Amniotic stem cell (primary cell): ENCODE results near the gene IMMP2L.
"Not testable (repeated sequence)": the region's sequence is repeated elsewhere in the genome, so short reads cannot be mapped to it uniquely, and the experiment has no call there.

ENCODE experiments used
- DNase-seq: peaks from one replicate; lab custom pipeline; 2025; lab: John Stamatoyannopoulos, UW

Gene IMMP2L

GRCh38 chr7:111561904-111562732 is at the start of gene IMMP2L:
TSS of gene IMMP2L (minus strand) at chr7:111562492.
- peak; percentile 29 for DNase-seq

DNA sequence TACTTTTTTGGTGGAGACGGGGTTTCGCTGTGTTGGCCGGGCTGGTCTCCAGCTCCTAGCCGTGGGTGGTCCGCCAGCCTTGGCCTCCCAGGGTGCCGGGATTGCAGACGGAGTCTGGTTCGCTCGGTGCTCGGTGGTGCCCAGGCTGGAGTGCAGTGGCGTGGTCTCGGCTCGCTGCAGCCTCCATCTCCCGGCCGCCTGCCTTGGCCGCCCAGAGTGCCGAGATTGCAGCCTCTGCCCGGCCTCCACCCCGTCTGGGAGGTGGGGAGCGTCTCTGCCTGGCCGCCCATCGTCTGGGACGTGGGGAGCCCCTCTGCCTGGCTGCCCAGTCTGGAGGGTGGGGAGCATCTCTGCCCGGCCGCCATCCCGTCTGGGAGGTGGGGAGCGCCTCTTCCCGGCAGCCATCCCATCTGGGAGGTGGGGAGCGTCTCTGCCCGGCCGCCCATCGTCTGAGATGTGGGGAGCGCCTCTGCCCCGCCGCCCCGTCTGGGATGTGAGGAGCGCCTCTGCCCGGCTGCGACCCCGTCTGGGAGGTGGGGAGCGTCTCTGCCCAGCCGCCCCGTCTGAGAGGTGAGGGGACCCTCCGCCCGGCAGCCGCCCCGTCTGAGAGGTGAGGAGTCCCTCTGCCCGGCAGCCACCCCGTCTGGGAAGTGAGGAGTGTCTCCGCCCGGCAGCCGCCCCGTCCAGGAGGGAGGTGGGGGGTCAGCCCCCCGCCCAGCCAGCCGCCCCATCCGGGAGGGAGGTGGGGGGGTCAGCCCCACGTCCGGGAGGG is 47.4 kb upstream of the IMMP2L start:
- not testable (repeated sequence) for DNase-seq

GRCh38 chr7:111607621-111608020 is 45.3 kb upstream of the IMMP2L start:
- no peak for DNase-seq

GRCh38 chr7:111605246-111605645 is 43.0 kb upstream of the IMMP2L start:
- no peak for DNase-seq

DNA sequence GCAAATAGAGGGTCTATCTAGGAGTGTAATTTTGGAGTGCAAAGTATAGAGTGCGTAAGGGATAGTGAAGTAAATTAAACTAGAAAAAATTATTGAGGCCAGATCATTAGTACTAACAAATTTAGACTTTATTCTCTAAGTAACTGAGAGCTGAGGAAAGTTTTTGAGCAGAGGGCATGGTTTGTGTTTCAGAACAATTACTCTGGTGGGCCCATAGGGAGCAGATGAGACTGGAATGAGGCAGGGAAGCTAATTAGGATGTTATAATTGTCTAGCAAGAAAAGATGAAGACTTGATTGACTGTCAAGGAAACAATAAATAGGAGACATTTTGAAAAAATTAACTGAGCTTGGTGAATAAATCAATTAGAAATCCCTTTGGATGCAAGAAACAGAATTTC is 37.8 kb upstream of the IMMP2L start:
- DNase-seq = no peak

GRCh38 chr7:111595780-111596179 is 33.5 kb upstream of the IMMP2L start:
- no peak for DNase-seq

GRCh38 chr7:111594602-111595001 is 32.3 kb upstream of the IMMP2L start:
- no peak for DNase-seq

DNA sequence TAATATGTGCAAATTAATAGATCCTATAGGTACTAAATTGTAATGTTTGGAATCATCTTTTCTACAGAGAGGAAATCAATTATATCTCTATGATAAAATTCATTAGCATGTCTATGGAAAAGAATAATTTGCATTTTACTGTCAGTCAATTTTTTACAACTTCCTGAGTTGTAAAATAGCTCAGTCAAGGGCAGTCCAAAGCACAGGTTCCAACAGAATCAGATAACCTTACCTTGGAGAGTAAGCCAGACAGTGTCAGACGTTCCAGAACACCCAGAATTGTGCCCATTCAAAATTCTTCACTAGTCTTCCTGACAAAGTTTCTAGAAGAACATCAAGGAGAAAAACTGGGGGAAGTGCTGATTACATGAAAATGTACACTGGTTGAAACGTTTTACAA is 31.1 kb upstream of the IMMP2L start:
- DNase-seq = no peak

GRCh38 chr7:111588065-111588433 is 25.8 kb upstream of the IMMP2L start:
- DNase-seq = no peak

DNA sequence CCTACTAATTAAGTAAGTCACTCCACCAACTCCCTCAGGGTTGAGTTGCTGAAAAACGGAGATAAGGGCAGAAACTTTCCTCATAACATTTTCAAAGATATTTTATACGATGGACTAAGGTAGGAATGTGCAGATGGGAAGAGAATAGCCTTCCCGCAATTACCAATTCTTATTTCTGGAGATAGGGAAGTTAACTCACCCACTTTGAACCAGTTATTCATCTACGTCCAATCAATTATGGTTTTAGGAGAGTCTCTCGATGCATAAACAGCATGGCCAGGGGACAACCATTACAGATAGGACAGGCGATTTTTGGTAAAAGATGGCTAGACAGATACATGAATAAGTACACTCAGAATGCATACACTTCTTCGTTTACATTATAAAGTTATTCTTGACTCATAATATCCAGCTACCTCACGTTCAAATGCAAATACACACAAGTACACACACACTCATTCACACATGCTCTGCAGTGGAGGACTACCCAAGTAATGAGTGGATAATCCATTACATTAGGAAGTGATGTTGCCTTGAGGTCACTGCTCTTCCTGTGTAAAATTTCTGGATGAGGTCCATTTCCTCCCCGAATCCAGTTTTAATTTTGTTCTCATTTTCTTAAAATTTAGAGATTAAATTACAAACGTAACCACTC is 25.2 kb upstream of the IMMP2L start:
- no peak for DNase-seq

DNA sequence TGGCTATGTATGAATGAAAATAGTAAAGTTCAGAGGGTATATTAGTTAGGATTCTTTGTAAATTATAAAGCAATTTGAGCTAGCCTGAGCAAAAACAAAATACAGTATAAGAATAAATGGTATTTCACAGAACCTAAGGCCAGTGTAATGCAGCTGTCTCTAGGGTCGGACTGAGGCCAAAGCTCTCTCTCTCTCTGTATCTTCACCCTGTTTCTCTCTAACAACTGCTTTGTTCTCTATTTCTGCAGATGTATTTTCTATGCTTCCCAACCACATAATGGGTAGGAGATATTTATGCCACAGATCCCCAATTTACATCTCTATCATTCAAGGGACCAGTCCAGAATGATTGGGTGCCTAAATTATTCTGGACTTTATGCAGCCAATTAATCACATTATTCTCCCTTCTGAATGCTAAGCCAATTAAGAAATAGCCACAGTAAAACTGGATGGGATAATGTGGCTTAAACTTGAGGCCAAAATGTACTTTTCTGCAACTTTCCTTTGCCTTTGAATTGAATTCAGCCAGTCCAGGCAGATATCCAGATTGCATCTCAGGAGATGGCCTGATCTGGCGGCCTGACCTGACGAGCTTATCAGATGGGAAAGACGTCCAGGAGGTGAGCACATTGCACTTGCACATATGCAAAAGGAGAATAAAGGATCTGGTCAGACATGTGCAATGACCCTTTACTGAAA is 24.6 kb upstream of the IMMP2L start:
- no peak for DNase-seq

DNA sequence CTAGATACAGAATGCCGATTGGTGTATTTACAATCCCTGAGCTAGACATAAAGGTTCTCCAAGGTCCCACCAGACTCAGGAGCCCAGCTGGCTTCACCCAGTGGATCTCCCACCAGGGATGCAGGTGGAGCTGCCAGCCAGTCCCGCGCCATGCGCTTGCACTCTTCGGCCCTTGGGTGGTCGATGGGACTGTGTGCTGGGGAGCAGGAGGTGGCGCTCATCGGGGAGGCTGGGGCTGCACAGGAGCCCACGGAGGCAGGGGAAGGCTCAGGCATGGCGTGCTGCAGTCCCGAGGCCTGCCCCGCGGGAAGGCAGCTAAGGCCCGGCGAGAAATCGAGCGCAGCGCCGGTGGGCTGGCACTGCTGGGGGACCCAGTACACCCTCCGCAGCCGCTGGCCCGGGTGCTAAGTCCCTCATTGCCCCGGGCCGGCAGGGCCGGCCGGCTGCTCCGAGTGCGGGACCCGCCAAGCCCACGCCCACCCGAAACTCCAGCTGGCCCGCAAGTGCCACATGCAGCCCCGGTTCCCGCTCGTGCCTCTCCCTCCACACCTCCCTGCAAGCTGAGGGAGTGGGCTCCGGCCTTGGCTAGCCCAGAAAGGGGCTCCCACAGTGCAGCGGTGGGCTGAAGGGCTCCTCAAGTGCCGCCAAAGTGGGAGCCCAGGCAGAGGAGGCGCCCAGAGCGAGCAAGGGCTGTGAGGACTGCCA is 19.6 kb upstream of the IMMP2L start:
- DNase-seq = not testable (repeated sequence)

DNA sequence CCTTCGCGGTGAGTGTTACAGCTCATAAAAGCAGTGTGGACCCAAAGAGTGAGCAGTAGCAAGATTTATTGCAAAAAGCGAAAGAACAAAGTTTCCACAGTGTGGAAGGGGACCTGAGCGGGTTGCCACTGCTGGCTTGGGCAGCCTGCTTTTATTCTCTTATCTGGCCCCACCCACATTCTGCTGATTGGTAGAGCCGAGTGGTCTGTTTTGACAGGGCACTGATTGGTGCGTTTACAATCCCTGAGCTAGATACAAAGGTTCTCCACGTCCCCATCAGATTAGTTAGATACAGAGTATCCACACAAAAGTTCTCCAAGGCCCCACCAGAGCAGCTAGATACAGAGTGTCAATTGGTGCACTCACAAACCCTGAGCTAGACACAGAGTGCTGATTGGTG is 18.9 kb upstream of the IMMP2L start:
- DNase-seq = not testable (repeated sequence)

GRCh38 chr7:111578754-111579153 is 16.5 kb upstream of the IMMP2L start:
- no peak for DNase-seq

DNA sequence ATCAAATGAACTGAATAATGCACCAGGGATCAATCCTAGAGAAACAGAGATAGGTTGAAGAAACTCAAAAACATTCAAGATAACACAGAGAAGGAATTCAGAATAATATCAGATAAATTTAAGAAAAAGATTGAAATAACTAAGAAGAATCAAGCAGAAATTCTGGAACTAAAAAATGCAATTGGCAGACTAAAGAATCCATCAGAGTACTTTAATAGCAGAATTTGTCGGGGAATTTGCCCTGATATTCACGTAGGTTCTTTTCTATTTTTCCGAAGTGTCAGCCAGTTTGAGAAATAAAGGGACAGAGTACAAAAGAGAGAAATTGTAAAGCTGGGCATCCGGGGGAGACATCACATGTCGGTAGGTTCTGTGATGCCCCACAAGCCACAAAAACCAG is 9.4 kb upstream of the IMMP2L start:
- DNase-seq = no peak

- DNase-seq = no peak
Observed at GRCh38 chr7:111568870-111569462, 6.7 kb upstream of the IMMP2L start.

GRCh38 chr7:111568419-111568818 is 6.1 kb upstream of the IMMP2L start:
- no peak for DNase-seq

DNA sequence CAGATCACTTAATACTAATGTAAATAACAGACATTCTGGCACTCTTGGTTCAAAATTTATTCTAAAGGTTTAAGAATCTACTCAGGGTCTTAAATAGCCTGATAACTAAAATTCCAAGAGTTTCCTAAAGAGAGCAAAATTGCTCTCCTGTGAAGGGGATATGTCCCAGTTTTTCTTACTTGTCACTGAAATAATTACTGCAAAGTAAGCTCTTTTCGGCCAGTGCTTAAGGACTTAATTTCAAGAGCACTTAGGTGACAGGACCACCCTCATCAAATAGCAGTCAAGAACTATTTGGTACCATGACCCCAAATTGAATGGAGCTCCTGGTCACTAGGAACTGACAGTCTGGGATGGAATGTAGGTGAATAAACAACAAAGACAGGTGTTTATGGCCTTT is 1.8 kb upstream of the IMMP2L start:
- DNase-seq = no peak

- DNase-seq = no peak
Observed at GRCh38 chr7:111561654-111561903, 713 bp downstream of the IMMP2L start.

DNA sequence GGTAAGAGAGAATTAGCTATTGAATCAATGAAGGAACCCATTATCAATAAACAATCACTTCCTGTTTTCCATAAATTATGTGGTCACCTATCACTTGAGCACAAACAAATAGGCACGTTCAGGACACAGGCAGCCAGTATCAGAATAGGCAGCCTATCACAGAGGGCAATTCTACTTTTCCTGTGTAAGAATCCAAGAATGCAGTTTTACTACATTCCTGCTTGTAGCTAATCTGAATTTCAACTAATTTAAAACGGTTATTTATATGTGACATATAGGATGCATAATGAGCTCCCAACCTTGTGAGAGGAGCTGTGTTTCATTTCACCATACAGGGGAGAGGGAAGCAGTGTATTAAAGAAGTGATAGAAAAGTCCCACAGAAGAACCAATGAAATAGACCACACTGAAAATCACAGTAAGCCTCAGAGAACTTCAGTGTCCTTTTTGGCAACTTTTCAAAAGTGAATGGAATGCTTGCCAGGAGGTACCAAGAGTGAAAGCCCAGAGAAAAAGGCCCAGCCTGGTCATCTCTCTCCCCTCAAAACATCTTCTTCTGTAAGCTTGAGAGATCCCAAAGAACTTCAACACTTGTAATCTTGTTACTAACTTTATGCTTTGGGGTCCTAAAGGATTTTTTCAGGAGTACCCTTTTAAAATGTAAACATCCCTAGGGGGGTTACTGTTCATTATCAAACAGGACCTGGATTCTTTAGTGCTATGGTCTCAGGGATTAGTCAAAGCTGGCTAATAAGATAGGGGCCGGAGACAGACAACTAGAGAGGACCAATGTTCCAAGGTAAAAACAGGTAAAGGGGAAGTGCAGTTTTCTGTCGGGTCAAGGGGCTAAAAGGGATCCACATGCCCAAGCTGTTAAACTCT is 1.3 kb downstream of the IMMP2L start:
- DNase-seq = no peak

DNA sequence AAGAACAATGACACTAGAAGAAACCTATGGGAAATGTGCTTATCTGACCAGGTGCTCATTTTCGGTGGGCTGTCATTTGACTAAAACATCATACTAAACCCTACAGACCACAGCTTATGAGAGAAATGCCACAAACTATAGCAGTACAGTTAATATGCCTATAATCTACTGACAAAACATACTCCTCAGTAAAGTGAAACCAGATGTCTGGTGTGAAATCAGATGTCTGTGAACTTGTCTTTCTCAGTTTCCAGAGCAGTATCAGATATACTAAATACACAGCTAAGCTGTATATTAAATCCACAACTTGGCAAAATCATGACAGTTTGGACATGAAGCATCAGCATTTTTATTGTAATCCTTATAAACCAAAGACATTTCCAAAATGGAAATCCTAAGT is 3.3 kb downstream of the IMMP2L start:
- DNase-seq = no peak
